NB4 (cell line): ENCODE results near the gene TIMM10B.

Experiments used
- MYC ChIP-seq: IDR thresholded peaks from 2 replicates; pipeline ENCODE4 v1.6.1; 2011; ENCODE audit warnings: low read depth, low read length
- POLR2A ChIP-seq: IDR thresholded peaks from 2 replicates; pipeline ENCODE4 v1.6.1; 2011; ENCODE audit warnings: mild to moderate bottlenecking; ENCODE audit not compliant: insufficient read length; ENCODE audit errors: extremely low read depth
- TF ChIP-seq, protein P1 (sequence below): IDR thresholded peaks from one replicate; pipeline ENCODE4 v1.5.1; 2012; ENCODE audit warnings: low read depth, low read length
- TF ChIP-seq, protein P2 (sequence below): IDR thresholded peaks from 2 replicates; pipeline ENCODE4 v1.6.1; 2011; ENCODE audit warnings: low read depth, low read length

DNA sequence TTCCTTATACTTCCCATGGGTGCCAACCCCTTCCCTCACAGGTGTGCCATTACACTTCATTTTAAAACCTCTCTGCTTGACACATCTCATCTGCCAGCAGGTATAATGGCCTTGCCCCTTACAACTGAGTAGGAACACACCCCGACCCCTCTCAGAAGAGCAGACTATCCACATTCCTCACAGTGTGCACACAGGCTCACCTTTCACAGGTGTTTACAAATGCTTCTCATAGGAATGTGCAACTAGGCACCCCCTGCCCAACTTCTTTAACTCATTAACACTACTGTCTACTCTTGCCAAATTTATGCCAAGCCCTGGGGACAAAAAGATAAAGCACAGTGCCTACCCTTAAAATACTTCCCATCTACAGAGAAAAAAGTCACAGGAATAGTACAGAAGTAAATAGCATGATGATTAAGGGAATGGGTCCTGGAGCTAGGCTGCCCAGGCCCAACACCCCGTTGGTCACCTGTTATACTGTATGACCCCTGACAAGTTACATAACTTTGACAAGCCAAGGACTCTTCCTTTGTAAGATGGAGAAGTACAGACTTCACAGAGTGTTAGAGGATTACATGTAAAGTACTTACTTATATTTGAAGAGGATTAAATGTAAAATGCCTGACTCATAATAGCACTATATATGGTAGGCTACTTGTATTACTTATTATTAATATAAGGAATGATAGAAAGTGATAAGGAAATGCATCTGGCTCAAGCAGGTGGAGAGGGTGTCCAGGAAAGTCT, 22.8 kb upstream of the TIMM10B start:
- TF ChIP-seq, protein P1, sequence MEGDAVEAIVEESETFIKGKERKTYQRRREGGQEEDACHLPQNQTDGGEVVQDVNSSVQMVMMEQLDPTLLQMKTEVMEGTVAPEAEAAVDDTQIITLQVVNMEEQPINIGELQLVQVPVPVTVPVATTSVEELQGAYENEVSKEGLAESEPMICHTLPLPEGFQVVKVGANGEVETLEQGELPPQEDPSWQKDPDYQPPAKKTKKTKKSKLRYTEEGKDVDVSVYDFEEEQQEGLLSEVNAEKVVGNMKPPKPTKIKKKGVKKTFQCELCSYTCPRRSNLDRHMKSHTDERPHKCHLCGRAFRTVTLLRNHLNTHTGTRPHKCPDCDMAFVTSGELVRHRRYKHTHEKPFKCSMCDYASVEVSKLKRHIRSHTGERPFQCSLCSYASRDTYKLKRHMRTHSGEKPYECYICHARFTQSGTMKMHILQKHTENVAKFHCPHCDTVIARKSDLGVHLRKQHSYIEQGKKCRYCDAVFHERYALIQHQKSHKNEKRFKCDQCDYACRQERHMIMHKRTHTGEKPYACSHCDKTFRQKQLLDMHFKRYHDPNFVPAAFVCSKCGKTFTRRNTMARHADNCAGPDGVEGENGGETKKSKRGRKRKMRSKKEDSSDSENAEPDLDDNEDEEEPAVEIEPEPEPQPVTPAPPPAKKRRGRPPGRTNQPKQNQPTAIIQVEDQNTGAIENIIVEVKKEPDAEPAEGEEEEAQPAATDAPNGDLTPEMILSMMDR = no peak
- TF ChIP-seq POLR2A (no peak), MYC (no peak)
- TF ChIP-seq, protein P2, sequence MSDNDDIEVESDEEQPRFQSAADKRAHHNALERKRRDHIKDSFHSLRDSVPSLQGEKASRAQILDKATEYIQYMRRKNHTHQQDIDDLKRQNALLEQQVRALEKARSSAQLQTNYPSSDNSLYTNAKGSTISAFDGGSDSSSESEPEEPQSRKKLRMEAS = no peak
